GM19023 (cell line): ENCODE measurements around the gene YPEL1.
"Not testable (repeated sequence)": the region's sequence is repeated elsewhere in the genome, so short reads cannot be mapped to it uniquely, and the experiment has no call there.

ENCODE experiments used
- ATAC-seq: cut with Tn5 transposase; IDR thresholded peaks from one replicate; pipeline ENCODE4 v1.9.1; 2021; ENCODE audit warnings: mild to moderate bottlenecking, moderate library complexity; ENCODE audit not compliant: unreplicated experiment

The YPEL1 gene

GRCh38 chr22:21754523-21754922 is 18.9 kb upstream of the YPEL1 start:
- no peak for ATAC-seq

GRCh38 chr22:21753374-21754111 is 17.9 kb upstream of the YPEL1 start:
- ATAC-seq, result no peak

GRCh38 chr22:21752276-21752675 is 16.7 kb upstream of the YPEL1 start:
- no peak for ATAC-seq

GRCh38 chr22:21745948-21746347 is 10.4 kb upstream of the YPEL1 start:
- no peak for ATAC-seq

GRCh38 chr22:21744917-21745316 is 9.3 kb upstream of the YPEL1 start:
- ATAC-seq, result not testable (repeated sequence)

GRCh38 chr22:21741790-21742189 is 6.2 kb upstream of the YPEL1 start:
- ATAC-seq, result no peak

GRCh38 chr22:21741059-21741458 is 5.5 kb upstream of the YPEL1 start:
- ATAC-seq, result no peak

- no peak for ATAC-seq
Observed at GRCh38 chr22:21739828-21740377, 4.3 kb upstream of the YPEL1 start.

GRCh38 chr22:21738966-21739365 is 3.4 kb upstream of the YPEL1 start:
- ATAC-seq, result no peak

- ATAC-seq, result no peak
Observed at GRCh38 chr22:21738081-21738480, 2.5 kb upstream of the YPEL1 start.

- ATAC-seq, result no peak
Observed at GRCh38 chr22:21736948-21737347, 1.4 kb upstream of the YPEL1 start.

- ATAC-seq, result no peak
Observed at GRCh38 chr22:21736084-21736642, 569 bp upstream of the YPEL1 start.

GRCh38 chr22:21734540-21735199 is 924 bp downstream of the YPEL1 start:
- no peak for ATAC-seq

GRCh38 chr22:21731503-21731902 is 4.1 kb downstream of the YPEL1 start:
- ATAC-seq, result no peak

- no peak for ATAC-seq
Observed at GRCh38 chr22:21730535-21731308, 4.9 kb downstream of the YPEL1 start.

- not testable (repeated sequence) for ATAC-seq
Observed at GRCh38 chr22:21729184-21729583, 6.4 kb downstream of the YPEL1 start.

- ATAC-seq, result no peak
Observed at GRCh38 chr22:21728270-21728669, 7.3 kb downstream of the YPEL1 start.

GRCh38 chr22:21727768-21728167 is 7.8 kb downstream of the YPEL1 start:
- no peak for ATAC-seq

- ATAC-seq, result no peak
Observed at GRCh38 chr22:21727159-21727558, 8.4 kb downstream of the YPEL1 start.

GRCh38 chr22:21726650-21727049 is 8.9 kb downstream of the YPEL1 start:
- ATAC-seq, result no peak

- ATAC-seq, result no peak
Observed at GRCh38 chr22:21725956-21726649, 9.5 kb downstream of the YPEL1 start.
